Lower leg skin (tissue), 3 donors: ENCODE results near the gene SORCS2.

ENCODE experiments used
- POLR2A ChIP-seq, 2 donors: fragments of 450-650 bp; IDR thresholded peaks; one replicate each; pipeline ENCODE4 v1.6.1; 2016 to 2017; ENCODE audit warnings: antibody characterized with exemption in 2 of 2, mild to moderate bottlenecking in 1 of 2, moderate library complexity in 1 of 2
- TF ChIP-seq, protein P1 (sequence below), 3 donors: fragments of 450-650 bp; IDR thresholded peaks; one replicate each; pipeline ENCODE4 v1.5.1; 2016; ENCODE audit warnings: antibody characterized with exemption in 3 of 3, mild to moderate bottlenecking in 3 of 3, moderate library complexity in 2 of 3

- TF ChIP-seq, protein P1, sequence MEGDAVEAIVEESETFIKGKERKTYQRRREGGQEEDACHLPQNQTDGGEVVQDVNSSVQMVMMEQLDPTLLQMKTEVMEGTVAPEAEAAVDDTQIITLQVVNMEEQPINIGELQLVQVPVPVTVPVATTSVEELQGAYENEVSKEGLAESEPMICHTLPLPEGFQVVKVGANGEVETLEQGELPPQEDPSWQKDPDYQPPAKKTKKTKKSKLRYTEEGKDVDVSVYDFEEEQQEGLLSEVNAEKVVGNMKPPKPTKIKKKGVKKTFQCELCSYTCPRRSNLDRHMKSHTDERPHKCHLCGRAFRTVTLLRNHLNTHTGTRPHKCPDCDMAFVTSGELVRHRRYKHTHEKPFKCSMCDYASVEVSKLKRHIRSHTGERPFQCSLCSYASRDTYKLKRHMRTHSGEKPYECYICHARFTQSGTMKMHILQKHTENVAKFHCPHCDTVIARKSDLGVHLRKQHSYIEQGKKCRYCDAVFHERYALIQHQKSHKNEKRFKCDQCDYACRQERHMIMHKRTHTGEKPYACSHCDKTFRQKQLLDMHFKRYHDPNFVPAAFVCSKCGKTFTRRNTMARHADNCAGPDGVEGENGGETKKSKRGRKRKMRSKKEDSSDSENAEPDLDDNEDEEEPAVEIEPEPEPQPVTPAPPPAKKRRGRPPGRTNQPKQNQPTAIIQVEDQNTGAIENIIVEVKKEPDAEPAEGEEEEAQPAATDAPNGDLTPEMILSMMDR (IDR thresholded peaks at IDR 0.05), result no peak
- no peak for TF ChIP-seq POLR2A (IDR thresholded peaks at IDR 0.05)
These were observed 308.1 kb downstream of the SORCS2 start for GRCh38 chr4:7500404-7500803.
